Measurements from ENCODE around the gene TMEM40.

GRCh38 chr3:12752102-12752501 is 7.0 kb downstream of the TMEM40 start:
- TF ChIP-seq CTCF (IDR thresholded peaks at IDR 0.05) (no peak), POLR2A (IDR thresholded peaks at IDR 0.05) (no peak)
